Raji (cell line): ENCODE measurements around the gene POLR2A.
"Not testable (repeated sequence)": the region's sequence is repeated elsewhere in the genome, so short reads cannot be mapped to it uniquely, and the experiment has no call there.

Experiments
- POLR2A ChIP-seq: IDR thresholded peaks from 2 replicates; pipeline ENCODE4 v1.6.1; 2011; ENCODE audit warnings: low read depth, low read length, control low read depth; ENCODE audit not compliant: insufficient read depth

The POLR2A gene

DNA sequence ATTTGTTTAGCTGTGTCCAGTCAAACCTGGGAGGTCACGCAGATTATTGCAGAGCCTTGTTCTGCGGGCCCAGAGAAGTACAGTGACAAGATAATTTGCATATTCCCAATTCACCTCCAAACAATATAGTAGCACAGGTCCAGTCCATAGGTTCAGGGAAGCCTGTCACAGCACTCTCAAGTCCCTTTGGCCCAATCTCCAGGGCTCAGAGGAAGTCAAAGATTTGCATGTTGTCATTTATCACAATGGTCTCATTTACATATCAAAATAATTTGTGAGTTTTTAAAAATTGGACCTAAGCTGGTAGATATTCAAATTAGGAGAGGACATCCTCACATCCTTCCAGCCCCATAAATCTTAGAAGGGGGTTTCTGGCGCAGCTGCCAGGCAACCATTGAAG, 16.7 kb upstream of the POLR2A start:
- no peak for TF ChIP-seq POLR2A

DNA sequence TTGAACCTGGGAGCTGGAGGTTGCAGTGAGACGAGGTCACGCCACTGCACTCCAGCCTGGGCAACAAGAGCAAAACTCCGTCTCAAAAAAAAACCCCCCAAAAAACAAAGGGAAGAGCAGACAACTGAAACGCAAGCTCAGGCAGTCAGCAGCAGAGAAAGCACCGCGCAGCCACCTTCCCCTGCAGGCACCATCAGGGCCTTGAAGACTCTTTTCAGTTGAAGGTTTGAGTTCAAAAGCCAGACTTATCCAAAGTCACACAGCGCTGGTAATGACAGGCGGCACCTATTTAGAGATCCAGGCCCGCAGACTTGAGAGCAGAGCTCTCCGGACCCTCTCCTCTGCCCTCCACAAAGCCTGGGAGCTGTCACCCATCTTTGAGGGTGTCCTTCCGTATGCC, 15.9 kb upstream of the POLR2A start:
- TF ChIP-seq POLR2A = no peak

DNA sequence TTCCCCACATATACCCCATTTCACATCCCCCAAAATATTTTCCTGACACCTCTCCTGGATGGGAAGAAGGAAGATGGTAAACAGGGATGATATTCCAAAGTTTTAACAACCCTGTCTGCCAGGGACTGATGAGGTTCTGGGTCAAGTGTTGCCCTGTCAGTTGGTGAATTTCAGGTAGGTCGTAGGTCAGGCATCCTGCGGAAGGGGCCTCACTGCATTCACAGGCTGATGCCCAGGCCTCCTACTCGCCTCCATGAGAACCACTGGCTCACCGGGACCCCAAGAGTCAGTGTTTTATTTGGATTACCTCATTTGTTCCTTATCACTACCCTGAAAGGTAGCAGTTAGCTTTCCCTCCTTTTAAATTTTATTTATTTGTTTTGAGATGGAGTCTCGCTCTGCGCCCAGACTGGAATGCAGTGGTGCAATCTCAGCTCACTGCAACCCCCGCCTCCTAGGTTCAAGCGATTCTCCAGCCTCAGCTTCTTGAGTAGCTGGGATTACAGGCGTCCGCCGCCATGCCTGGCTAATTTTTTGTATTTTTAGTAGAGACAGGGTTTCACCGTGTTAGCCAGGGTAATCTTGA, 15.3 kb upstream of the POLR2A start:
- no peak for TF ChIP-seq POLR2A

DNA sequence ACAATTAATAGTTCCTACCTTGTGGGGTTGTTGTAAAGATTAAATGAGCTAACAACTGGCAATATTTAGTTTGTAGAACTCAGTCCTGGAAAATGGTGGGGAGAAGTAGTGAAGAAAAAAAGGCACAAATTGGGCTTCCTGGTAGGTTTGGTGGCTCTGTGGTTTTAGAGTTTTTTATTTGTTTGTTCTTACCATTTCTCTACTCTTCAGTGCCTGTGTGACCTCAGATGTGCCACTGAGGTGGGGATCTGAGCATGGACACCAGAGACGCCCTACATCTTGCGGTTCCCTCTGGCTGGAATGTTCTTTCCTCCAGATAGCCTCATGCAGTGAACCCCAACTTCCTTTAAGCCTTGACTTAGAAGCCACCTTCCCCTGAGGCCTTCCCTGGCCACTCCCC, 12.4 kb upstream of the POLR2A start:
- TF ChIP-seq POLR2A = no peak

DNA sequence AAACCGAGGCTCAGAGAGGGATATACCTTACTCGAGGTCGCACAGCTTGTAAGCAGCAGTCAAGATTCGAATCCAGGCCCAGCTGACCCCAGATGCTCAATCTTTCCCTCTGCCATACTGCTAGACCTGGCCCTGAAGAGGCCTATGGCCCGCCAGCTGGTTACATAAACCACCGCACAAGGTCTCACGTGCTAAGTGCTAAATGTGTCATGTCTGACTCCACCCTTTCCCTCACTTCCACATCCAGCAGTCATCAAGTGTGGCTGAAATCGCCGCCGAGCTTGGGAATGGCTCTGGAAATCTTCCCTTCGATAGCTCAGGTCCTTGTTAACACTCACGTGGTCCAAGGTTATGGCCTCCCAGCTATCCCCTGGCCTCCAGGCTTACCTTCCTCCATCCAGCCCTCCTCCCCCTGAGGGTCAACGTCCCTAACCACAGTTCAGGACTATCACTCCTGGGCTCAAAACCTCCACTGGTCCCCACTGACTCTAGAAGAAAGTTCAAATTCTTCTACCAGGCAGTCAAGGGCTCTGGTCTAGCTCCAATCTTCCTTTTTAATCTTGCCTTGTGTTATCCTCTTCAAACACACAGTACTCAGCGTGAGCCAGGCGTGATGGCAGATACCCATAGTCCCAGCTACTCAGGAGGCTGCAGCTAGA, 8.3 kb upstream of the POLR2A start:
- no peak for TF ChIP-seq POLR2A

DNA sequence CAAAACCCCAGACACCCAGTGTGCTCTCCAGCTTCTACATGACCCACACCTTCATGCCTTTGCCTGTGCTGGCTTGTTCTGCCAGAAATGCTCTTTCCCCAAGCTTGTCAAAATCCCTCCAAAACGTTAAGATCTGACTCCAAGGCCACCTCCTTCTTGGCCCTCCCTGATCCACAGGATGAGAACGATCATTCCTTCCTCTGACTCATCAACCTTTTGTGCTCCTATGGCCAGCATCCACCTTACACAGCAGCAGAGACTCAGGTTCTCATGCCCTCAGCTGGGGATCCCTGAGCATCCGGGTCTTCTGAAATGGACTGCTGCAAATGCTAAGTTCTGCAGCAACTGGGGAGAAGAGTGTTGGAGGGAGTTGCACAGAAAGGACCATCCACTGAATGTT, 7.7 kb upstream of the POLR2A start:
- TF ChIP-seq POLR2A = no peak

DNA sequence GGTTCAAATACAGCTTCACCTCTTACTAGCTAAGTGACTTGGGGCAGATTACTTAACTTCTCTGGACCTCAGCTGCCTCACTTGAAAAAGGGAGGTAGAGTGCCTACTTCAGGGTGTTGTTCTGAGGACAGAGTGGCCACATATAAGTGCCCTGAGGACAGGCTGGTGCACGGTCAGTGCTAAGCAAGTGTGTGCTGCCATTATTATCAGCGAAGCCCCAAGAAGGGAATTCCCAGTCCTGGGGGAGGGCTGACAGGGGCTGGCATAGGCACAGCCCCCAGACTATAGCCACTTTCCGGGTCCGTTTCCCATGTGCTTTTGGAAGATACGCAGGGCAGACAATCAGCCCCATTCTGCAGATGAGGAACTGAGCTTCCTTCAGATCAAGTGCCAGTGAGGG, 7.2 kb upstream of the POLR2A start:
- no peak for TF ChIP-seq POLR2A

DNA sequence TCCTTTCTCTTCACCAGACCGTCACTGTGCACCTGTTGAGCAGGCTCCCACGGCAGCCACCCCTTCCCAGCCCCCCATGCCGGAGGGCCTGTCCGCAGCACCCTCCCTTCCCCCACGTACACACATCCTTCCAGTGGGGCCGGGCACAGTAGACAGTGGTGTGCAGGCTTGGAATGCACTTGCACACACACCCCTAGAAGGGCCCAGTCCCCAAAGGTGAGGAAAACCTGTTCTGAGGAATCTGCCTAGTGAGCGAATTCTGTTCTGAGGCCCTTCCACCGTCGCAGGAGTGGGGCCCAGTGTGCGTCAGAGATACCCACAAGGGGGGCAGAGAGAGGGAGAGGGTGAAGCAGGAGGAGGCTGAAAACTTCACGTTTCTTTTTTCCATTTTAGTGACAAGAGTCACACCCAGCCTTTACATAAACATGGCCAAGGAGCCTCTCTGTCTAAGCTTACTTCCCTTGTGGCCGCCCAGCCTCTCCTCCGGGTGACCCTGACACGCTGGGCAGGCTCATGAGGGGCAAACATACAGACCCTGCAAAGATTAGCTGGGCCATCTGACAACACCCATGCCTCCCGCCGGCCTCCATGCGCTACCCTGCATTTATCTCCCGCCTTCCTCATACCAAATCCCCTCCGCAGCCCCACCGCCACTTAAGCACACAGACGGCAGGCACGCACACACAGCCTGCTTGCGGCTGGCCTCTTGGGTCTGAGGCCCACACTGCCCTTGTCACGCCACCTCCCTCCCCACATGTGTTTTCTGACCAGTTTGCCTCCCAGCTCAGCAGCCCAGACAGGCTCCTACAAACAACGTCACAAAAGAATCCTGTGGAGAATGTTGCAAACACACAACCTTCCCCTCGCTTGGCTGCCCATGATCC, 6.5 kb upstream of the POLR2A start:
- no peak for TF ChIP-seq POLR2A

DNA sequence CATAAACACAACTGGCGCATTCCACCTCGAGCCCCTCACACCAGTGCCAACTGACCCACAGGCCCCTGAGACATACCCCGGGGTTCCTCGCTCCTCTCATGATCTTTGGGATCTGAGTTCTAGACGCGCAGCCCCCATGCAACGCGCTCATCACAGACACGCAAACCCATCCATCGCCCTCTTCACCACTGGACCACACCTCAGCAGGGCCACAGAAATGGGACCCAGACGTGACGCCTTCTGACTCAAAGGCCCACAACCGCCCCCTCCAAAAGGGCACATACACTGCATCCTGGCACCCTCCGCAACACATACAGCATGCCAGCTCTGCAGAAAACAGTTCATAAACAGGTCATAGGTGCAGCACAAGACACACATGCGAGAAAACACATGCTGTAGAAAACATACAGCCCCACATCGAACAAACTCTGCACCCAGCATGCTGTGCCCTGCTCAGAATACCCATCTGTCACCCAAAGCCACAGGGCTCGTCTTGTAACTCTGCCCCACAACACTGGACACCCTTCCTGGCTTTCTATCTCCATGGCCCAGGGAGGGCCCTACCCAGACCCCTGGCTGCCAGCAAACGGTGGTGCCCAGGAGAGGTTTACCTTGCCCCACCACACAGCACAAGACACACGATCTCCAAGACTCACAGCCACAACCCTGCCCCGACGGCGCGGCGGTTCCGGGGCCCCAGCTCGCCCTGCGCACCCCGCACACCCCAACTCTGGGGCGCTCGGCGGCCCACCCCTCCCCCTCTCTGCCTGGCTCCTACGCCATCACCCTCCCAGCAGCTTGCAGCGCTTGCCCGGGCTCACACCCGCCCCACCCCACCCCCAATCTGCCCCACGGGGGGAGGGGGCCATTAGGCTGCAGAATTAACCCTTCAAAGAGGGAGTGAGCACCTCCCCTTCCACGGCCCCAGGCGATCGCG, 5.6 kb upstream of the POLR2A start:
- TF ChIP-seq POLR2A = no peak

DNA sequence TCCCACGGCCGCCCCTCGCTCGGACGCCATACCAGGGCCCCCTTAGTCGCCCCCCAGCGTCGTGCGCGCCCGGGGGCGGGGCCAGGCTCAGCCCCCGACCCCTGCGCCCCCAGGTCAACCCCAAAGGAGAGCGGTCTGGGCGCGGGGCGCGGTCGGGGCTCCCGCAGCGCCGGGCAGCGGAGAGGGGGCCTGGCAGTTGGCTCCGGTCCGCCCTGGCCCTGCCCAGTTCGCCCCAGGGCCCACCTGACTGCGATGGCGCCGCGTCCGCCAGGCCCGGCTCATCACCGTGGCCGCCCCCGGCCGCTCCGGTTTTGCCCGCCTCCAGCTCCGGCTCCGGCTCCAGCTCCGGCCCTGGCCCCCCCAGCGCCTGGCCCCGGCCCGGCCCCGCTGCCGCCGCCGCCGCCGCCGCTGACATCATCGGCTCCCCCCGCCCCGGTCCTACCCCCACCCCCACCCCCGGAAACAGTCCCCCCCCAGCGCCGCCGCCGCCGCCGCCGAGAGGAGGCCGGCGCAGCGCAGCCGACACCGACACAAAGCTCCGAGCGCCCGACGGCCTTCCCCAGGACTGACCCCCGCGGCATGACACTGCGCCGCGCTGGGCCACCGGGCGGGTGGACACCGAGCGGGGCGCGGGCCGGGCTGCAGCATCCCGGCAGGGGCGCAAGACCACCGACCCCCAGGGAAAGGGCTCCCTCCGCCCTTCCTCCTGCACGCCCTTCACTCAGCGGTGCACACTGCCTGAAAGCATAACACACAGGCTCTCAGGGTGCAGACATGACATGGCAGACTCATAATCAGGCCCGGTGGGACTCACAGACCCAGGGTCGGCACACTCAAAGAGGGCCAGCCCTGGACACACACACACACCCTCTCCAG, 4.7 kb upstream of the POLR2A start, which contains the start of gene ZBTB4:
Gene ZBTB4, minus strand, starts transcription at position 419 of the 876 bp plus-strand sequence. CDS start 12,830 bp downstream, outside the sequence.
- TF ChIP-seq POLR2A = no peak

DNA sequence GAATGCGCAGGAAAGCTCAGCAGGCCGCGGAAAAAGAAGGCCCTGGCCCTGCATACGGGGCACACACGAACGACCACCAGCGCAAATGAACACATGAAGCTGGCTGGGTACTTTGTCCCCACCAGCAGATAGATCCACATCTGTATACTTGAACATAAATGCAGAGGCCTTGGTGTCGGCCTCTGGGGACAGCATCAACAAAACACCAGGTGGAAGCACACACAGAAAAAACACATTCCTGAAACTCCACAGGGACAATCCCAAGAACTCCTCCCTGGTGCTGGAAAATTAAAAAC, 4.1 kb upstream of the POLR2A start:
- no peak for TF ChIP-seq POLR2A

DNA sequence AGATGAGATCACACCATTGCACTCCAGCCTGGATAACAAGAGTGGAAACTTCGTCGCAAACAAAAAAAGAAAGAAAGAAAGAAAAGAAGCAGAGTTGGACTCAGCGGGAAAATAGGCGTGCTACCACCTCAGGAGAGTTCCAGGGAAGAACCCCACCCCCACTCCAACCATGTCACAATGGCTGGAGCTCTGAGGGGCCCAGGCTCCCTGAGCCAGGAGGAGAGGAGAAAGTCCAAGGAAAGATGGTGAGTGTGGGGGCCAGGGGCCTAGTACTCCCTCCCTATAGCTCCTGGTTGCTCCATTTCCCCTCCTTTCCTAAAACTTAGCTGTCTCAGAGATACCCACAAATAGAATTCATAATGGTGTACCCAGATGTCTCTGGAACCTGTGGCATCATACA, 2.9 kb upstream of the POLR2A start, which contains the start of gene SLC35G6:
Gene SLC35G6, plus strand, starts transcription at position 172 of the 400 bp plus-strand sequence. Its CDS starts 71 bp downstream, at position 243.
- TF ChIP-seq POLR2A = not testable (repeated sequence)

DNA sequence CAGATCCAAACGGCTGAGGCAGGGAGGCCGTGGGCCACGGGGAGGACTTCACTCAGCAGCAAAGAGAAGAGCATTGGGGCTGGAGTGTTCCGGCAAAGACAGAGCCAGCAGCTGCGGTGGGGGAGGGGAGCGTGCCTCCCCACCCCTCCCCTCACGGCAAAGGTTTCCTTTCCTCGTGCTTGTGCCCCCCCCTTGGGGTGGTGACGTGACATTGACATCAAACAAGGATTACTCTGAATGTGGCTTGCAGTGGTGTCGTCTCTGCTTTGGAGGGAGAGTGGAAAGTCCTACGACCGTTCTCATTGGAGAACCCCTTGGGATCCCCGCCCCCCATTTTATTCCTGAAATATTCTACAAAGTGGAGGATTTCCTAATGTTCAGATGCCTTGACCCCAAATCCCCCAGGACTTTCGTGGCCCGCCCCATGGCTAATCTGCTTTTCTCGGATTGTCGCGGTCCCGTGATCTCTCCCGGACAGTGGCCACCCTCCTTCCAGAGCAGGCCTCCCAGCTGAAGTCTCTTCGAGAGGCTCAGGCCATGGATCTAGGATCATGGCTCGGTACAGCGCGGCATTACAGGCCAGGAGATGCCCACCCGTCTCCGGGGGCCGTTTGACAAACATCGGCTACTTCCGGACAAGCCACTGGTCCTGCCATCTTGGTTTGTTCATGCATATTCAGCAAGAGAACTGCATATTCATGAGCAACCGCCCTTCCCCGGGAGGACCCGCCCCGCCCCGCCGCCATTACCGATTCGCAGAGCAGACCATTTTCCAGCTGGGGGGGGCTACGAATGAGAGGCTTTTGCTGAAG, 705 bp upstream of the POLR2A start:
- TF ChIP-seq POLR2A = peak; percentile 66

DNA sequence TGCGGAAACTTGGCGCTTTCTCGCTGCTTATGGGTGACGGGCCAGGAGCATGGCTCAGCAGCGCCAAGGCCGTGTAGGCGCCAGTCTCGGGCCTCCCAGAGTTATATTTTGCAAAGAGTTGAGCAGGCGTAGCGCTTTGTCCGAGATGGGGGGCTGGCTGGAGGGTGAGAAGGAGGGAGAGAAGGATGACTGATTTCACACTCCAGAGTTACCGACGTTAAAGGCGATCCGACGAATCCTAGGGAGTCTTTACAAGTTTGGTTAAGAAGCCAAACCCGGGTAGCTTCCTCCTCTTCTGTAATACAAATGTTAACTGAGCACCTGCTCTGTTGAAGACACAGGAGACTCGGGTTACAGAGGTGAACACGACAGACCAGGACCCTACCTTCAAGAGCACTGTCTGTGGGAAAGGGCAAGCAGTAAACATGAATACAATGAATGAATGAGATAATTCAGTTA, 782 bp downstream of the POLR2A start:
- no peak for TF ChIP-seq POLR2A

DNA sequence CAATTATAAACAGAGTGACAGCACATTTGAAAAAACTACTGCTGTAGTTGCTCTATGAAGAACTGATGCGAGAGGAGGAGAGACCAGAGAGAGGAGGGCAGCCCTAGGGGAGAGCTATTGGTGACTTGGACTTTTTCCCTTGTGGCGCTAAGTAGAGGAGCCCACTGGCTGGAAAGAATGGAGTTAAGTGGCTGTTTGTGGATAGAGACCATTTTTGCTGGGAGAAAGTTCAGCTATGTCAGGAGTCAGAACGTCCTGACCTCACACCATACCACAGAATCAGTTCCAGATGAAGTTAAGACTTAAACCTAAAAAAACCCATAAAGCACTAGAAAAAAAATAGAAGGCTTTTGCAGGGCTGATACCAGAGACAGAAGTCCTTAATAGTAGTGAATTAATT, 2.0 kb downstream of the POLR2A start:
- TF ChIP-seq POLR2A = no peak
